Chondrocyte (in vitro differentiated cells): Measurements from ENCODE around the gene RAB11FIP3. TPM values are rescaled to one million over a fixed set of nuclear protein-coding genes. Genes with fewer than 3 reads are reported as not detected.

Experiments used
- DNase-seq: peaks from one replicate; pipeline ENCODE4 v3.0.0; 2021; ENCODE audit warnings: mixed read lengths, low spot score
- H3K27ac Mint-ChIP-seq: one replicate; pipeline ENCODE4 v1.8.0; 2021; ENCODE audit warnings: mild to moderate bottlenecking, moderate library complexity, mixed read lengths; ENCODE audit not compliant: unreplicated experiment
- H3K27me3 Mint-ChIP-seq: 2 replicates; pipeline ENCODE4 v1.8.0; 2021; ENCODE audit warnings: low read depth, mixed read lengths
- H3K36me3 Mint-ChIP-seq: 2 replicates; pipeline ENCODE4 v1.8.0; 2021; ENCODE audit warnings: low read depth, mixed read lengths
- H3K4me1 Mint-ChIP-seq: 2 replicates; pipeline ENCODE4 v1.8.0; 2021; ENCODE audit warnings: low read depth, mild to moderate bottlenecking, mixed read lengths
- H3K4me3 Mint-ChIP-seq: one replicate; pipeline ENCODE4 v1.8.0; 2021; ENCODE audit warnings: mild to moderate bottlenecking, moderate library complexity, mixed read lengths; ENCODE audit not compliant: unreplicated experiment
- H3K9me3 Mint-ChIP-seq: 2 replicates; pipeline ENCODE4 v1.8.0; 2021; ENCODE audit warnings: low read depth, mixed read lengths
- total RNA-seq: library from RNA; stranded (reverse); gene quantifications from 3 replicates; pipeline ENCODE4 v1.2.1, GENCODE V29; 2021
- TF ChIP-seq, protein P1 (sequence below): fragments of 200-600 bp; sonication (generic); IDR thresholded peaks from 2 replicates; pipeline ENCODE4 v1.5.0; 2021; ENCODE audit warnings: antibody characterized with exemption, mild to moderate bottlenecking, moderate library complexity

Gene RAB11FIP3
- total RNA-seq, 1 donor from 2014 or later = 45.1 TPM

GRCh38 chr16:560701-561412 is 135.4 kb downstream of the RAB11FIP3 start:
- no peak overlapping the region for H3K4me3 Mint-ChIP-seq
- no peaks in the 10 kb centered on the region for H3K9me3 Mint-ChIP-seq
- TF ChIP-seq, protein P1, sequence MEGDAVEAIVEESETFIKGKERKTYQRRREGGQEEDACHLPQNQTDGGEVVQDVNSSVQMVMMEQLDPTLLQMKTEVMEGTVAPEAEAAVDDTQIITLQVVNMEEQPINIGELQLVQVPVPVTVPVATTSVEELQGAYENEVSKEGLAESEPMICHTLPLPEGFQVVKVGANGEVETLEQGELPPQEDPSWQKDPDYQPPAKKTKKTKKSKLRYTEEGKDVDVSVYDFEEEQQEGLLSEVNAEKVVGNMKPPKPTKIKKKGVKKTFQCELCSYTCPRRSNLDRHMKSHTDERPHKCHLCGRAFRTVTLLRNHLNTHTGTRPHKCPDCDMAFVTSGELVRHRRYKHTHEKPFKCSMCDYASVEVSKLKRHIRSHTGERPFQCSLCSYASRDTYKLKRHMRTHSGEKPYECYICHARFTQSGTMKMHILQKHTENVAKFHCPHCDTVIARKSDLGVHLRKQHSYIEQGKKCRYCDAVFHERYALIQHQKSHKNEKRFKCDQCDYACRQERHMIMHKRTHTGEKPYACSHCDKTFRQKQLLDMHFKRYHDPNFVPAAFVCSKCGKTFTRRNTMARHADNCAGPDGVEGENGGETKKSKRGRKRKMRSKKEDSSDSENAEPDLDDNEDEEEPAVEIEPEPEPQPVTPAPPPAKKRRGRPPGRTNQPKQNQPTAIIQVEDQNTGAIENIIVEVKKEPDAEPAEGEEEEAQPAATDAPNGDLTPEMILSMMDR = no peak
- peaks cover 11% of the 10 kb centered on the region for H3K27me3 Mint-ChIP-seq
- no peak overlapping the region for H3K27ac Mint-ChIP-seq
- H3K36me3 Mint-ChIP-seq = no peaks in the 10 kb centered on the region
- DNase-seq = no peak
- no peaks in the 10 kb centered on the region for H3K4me1 Mint-ChIP-seq

GRCh38 chr16:561413-561794 is 136.0 kb downstream of the RAB11FIP3 start:
- H3K4me1 Mint-ChIP-seq = no peaks in the 10 kb centered on the region
- DNase-seq = no peak
- no peaks in the 10 kb centered on the region for H3K36me3 Mint-ChIP-seq
- TF ChIP-seq, protein P1 = no peak
- no peaks in the 10 kb centered on the region for H3K9me3 Mint-ChIP-seq
- peaks cover 11% of the 10 kb centered on the region for H3K27me3 Mint-ChIP-seq
- H3K4me3 Mint-ChIP-seq = no peak overlapping the region
- no peak overlapping the region for H3K27ac Mint-ChIP-seq

- DNase-seq = no peak
- no peaks in the 10 kb centered on the region for H3K36me3 Mint-ChIP-seq
- TF ChIP-seq, protein P1 = no peak
- peaks cover 4% of the 10 kb centered on the region for H3K4me1 Mint-ChIP-seq
- H3K9me3 Mint-ChIP-seq = no peaks in the 10 kb centered on the region
- no peak overlapping the region for H3K27ac Mint-ChIP-seq
- H3K4me3 Mint-ChIP-seq = no peak overlapping the region
- peaks cover 11% of the 10 kb centered on the region for H3K27me3 Mint-ChIP-seq
Measured at GRCh38 chr16:561957-562938, 136.8 kb downstream of the RAB11FIP3 start.

GRCh38 chr16:563072-563644 is 137.7 kb downstream of the RAB11FIP3 start:
- TF ChIP-seq, protein P1 = no peak
- H3K4me3 Mint-ChIP-seq = no peak overlapping the region
- H3K9me3 Mint-ChIP-seq = no peaks in the 10 kb centered on the region
- H3K4me1 Mint-ChIP-seq = peaks cover 4% of the 10 kb centered on the region
- no peaks in the 10 kb centered on the region for H3K36me3 Mint-ChIP-seq
- no peak overlapping the region for H3K27ac Mint-ChIP-seq
- H3K27me3 Mint-ChIP-seq = peaks cover 11% of the 10 kb centered on the region
- no peak for DNase-seq
